GM18951 (cell line): Measurements from ENCODE around the gene POU6F2.

ENCODE experiments used
- POLR2A ChIP-seq: IDR thresholded peaks from 4 replicates; pipeline ENCODE4 v1.6.1; 2011; ENCODE audit warnings: mild to moderate bottlenecking; ENCODE audit not compliant: insufficient read length, insufficient read depth; ENCODE audit errors: extremely low read depth
- in situ Hi-C: fragments of 300-500 bp; cut with MboI; formaldehyde crosslinking; loops from one replicate; pipeline ENCODE4 v1.12.0; 2022; ENCODE audit warnings: low sequenced_read_pairs, mixed read lengths, inconsistent platforms; ENCODE audit not compliant: unreplicated experiment

POU6F2 gene

DNA sequence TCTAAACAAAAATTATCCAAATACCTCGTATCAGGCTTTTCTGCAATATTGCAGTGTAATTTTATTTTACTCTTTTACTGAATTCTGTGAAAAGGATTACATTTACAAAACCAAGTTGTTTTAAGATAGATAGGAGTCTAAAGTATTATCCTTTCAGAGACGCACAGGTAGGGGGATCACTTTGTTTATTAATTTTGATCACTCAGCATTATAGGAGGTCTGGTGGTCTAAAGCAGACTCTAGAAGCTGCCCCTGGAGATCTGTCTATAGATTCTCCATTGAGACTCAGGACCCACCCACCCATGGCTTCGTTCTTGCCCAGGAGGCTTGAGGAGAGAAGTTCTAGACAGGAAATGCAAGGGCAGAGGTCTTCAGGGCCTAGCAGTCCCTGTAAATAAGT is 365.1 kb downstream of the POU6F2 start:
- in situ Hi-C loops = no loop called here
- no peak for TF ChIP-seq POLR2A

DNA sequence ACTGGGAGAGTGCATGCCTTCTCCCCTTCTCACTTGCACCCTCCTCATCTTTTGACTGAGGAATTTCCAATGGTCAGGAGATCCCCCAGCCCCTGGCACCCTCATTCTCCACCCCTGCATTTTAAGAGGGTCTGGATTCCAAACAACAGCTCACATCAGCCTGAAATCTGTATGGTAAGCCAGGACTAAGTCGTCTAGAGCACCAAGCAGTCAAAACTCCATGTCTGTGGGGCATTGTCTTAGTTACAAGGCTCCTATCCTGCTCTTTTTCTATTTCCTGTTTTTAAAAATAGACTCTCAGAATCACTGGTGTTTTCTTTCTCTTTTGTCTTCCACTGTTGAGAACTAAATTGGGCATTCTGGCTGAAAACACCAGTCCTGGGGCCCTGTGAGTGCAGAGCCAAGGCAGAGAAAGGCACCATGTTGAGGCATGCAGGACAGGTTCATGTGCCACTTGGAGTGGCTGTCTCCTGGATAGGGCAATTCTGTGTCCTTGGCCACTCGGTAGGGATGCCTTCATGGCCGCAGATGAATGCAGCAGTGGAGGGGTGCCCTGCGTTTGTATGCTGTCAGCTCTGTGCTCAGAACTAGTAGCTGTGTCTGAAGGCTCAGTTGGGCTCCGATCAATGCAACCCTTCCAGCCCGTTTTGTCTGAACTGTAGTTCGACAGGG is 371.9 kb downstream of the POU6F2 start:
- no peak for TF ChIP-seq POLR2A
- in situ Hi-C loops = no loop called here

GRCh38 chr7:39353615-39354376 is 376.1 kb downstream of the POU6F2 start:
- TF ChIP-seq POLR2A = no peak
- in situ Hi-C loops = no loop called here

- in situ Hi-C loops = no loop called here
- TF ChIP-seq POLR2A = no peak
These were observed 378.0 kb downstream of the POU6F2 start for GRCh38 chr7:39355664-39356063.

DNA sequence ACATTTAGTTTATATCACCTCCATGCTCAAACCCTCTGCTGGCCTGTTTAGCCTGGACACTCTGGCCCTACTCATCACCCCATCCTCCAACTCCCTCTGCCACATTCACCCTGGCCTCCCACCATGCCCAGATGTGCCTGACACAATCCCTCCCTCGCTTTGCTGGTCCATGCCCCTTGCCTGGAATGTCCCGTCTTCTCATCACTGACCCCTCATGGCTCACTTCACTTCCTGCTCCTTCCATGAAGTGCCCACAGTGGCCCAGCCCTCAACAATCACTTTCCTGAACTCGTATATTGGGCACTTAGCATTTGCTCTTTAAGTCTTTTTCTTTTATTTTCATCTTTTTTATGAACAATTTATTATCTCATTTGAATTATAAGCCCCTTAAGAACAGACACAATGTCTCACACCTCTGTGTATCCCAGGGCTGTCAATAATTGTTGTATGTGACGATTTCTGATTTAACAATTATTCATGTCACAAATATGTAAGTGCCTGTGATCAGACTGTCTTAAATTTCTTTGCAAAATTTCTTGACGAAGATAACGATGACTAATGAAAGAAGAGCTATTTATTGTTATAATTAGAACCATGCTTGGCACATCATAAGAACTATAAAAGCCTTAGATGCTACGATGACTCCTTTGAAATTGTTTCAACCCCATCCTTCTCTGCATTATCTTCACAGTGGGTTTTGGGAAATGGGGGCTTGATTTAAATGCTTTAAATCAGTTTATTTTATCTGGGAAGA is 378.6 kb downstream of the POU6F2 start:
- TF ChIP-seq POLR2A = no peak
- in situ Hi-C loops = no loop called here

GRCh38 chr7:39357648-39358047 is 379.9 kb downstream of the POU6F2 start:
- in situ Hi-C loops = no loop called here
- no peak for TF ChIP-seq POLR2A

GRCh38 chr7:39360038-39360437 is 382.3 kb downstream of the POU6F2 start:
- TF ChIP-seq POLR2A = no peak
- in situ Hi-C loops = no loop called here

DNA sequence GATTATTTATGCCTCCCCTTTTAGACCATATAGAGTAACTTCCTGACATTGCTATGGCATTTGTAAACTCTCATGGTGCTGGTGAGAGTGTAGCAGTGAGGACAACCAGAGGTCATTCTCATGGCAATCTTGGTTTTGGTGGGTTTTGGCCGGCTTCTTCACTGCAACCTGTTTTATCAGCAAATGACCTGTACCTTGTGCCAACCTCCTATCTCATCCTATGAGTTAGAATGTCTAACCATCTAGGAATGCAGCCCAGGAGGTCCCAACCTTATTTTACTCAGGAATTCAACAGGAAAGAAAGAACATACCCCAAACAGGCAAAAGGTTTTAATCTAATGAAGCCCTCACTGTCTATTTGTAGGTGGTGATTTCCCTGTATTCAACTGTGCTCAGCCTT is 383.1 kb downstream of the POU6F2 start:
- no peak for TF ChIP-seq POLR2A

GRCh38 chr7:39365751-39366295 is 388.1 kb downstream of the POU6F2 start:
- no peak for TF ChIP-seq POLR2A
- in situ Hi-C loops = no loop called here

More for the DNA sequence above, 383.1 kb downstream of the POU6F2 start:
- in situ Hi-C loops = no loop called here

- in situ Hi-C loops = no loop called here
- no peak for TF ChIP-seq POLR2A
These were observed 389.7 kb downstream of the POU6F2 start for GRCh38 chr7:39367451-39367850.

DNA sequence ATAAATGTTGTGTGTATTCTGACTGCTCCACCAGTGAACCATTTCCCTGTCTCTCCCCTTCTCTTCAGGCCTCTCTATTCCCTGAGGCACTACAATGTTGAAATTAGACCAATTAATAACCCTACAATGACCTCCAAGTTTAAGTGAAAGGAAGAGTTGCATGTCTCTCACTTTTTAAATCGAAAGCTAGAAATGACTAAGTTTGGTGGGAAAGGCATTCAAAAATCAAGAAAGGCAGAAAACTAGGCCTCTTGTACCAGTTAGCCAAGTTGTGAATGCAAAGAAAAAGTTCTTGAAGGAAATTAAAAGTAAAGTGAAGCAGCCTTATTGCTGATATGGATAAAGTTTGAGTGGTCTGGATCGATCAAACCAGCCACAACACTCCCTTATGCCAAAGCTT is 390.2 kb downstream of the POU6F2 start:
- no peak for TF ChIP-seq POLR2A
- in situ Hi-C loops = no loop called here

- TF ChIP-seq POLR2A = no peak
- in situ Hi-C loops = no loop called here
These were observed 394.7 kb downstream of the POU6F2 start for GRCh38 chr7:39372383-39372782.

- TF ChIP-seq POLR2A = no peak
- in situ Hi-C loops = no loop called here
These were observed 396.8 kb downstream of the POU6F2 start for GRCh38 chr7:39374436-39375040.
